GM12873 (cell line): ENCODE results near the gene PAIP1.

Experiments used
- CTCF ChIP-seq: IDR thresholded peaks from 2 replicates; pipeline ENCODE4 v1.5.1; 2012; ENCODE audit warnings: low read depth, mild to moderate bottlenecking, moderate library complexity, low read length, control low read depth; ENCODE audit not compliant: insufficient read depth; ENCODE audit errors: missing control alignments

The PAIP1 gene

GRCh38 chr5:43556857-43557542 is at the start of gene PAIP1:
Gene PAIP1, minus strand, starts transcription at chr5:43557077. Its CDS starts 231 bp downstream, at chr5:43556846.
- TF ChIP-seq CTCF, result peak; percentile 44

- TF ChIP-seq CTCF, result no peak
These were observed 49.5 kb upstream of the PAIP1 start for GRCh38 chr5:43606351-43606750.

GRCh38 chr5:43604699-43605098 is 47.8 kb upstream of the PAIP1 start:
- TF ChIP-seq CTCF, result no peak

GRCh38 chr5:43603344-43604217 is 46.7 kb upstream of the PAIP1 start:
- no peak for TF ChIP-seq CTCF

- no peak for TF ChIP-seq CTCF
These were observed 45.8 kb upstream of the PAIP1 start, which contains the start of gene NNT for GRCh38 chr5:43602461-43603343. Gene NNT, plus strand, starts transcription at chr5:43603180. Its CDS starts 6,016 bp downstream, at chr5:43609196.

- TF ChIP-seq CTCF, result no peak
These were observed 44.8 kb upstream of the PAIP1 start for GRCh38 chr5:43601454-43602260.
